Activated T-cell treated with anti-CD3 and anti-CD28 coated beads for 48 hours (primary cell): Measurements from ENCODE around the gene TSC22D1.
A peak's percentile ranks its signal among the peaks of the same experiment; 100 is the strongest.

Experiments used
- DNase-seq: peaks from one replicate; pipeline ENCODE4 v3.0.0-alpha.2; 2020; ENCODE audit warnings: low read depth

TSC22D1 gene

GRCh38 chr13:44452418-44452817 lies 123.7 kb downstream of the TSC22D1 start:
- no peak for DNase-seq

- no peak for DNase-seq
Measured at GRCh38 chr13:44451651-44452050, 124.5 kb downstream of the TSC22D1 start.

- DNase-seq = no peak
Measured at GRCh38 chr13:44451126-44451525, 125.0 kb downstream of the TSC22D1 start.

- DNase-seq = no peak
Measured at GRCh38 chr13:44449999-44450821, 125.9 kb downstream of the TSC22D1 start.

- no peak for DNase-seq
Measured at GRCh38 chr13:44448875-44449274, 127.3 kb downstream of the TSC22D1 start.

GRCh38 chr13:44448373-44448772 lies 127.8 kb downstream of the TSC22D1 start:
- DNase-seq = no peak

GRCh38 chr13:44447783-44448321 lies 128.3 kb downstream of the TSC22D1 start:
- no peak for DNase-seq

- DNase-seq = no peak
Measured at GRCh38 chr13:44440046-44440608, 136.0 kb downstream of the TSC22D1 start.

- no peak for DNase-seq
Measured at GRCh38 chr13:44439452-44440024, 136.6 kb downstream of the TSC22D1 start.

GRCh38 chr13:44438234-44438579 lies 137.9 kb downstream of the TSC22D1 start:
- no peak for DNase-seq

- DNase-seq = no peak
Measured at GRCh38 chr13:44437356-44438233, 138.5 kb downstream of the TSC22D1 start.

- peak; percentile 11 for DNase-seq
Measured at GRCh38 chr13:44436589-44437337, 139.4 kb downstream of the TSC22D1 start.

- no peak for DNase-seq
Measured at GRCh38 chr13:44435919-44436510, 140.1 kb downstream of the TSC22D1 start.

- peak; percentile 78 for DNase-seq
Measured at GRCh38 chr13:44435142-44435918, 140.8 kb downstream of the TSC22D1 start.

- DNase-seq = no peak
Measured at GRCh38 chr13:44434766-44435141, 141.4 kb downstream of the TSC22D1 start.

GRCh38 chr13:44433863-44434765 lies 142.0 kb downstream of the TSC22D1 start:
- no peak for DNase-seq

GRCh38 chr13:44432650-44433049 lies 143.5 kb downstream of the TSC22D1 start:
- no peak for DNase-seq

GRCh38 chr13:44431150-44431549 lies 145.0 kb downstream of the TSC22D1 start:
- no peak for DNase-seq

- no peak for DNase-seq
Measured at GRCh38 chr13:44429311-44429710, 146.8 kb downstream of the TSC22D1 start.
